HG03442 (cell line): ENCODE data around the gene HBP1.

ENCODE experiments used
- ATAC-seq: cut with Tn5 transposase; IDR thresholded peaks from one replicate; pipeline ENCODE4 v1.9.1; 2021; ENCODE audit warnings: mild to moderate bottlenecking, moderate library complexity; ENCODE audit not compliant: unreplicated experiment

HBP1 gene

DNA sequence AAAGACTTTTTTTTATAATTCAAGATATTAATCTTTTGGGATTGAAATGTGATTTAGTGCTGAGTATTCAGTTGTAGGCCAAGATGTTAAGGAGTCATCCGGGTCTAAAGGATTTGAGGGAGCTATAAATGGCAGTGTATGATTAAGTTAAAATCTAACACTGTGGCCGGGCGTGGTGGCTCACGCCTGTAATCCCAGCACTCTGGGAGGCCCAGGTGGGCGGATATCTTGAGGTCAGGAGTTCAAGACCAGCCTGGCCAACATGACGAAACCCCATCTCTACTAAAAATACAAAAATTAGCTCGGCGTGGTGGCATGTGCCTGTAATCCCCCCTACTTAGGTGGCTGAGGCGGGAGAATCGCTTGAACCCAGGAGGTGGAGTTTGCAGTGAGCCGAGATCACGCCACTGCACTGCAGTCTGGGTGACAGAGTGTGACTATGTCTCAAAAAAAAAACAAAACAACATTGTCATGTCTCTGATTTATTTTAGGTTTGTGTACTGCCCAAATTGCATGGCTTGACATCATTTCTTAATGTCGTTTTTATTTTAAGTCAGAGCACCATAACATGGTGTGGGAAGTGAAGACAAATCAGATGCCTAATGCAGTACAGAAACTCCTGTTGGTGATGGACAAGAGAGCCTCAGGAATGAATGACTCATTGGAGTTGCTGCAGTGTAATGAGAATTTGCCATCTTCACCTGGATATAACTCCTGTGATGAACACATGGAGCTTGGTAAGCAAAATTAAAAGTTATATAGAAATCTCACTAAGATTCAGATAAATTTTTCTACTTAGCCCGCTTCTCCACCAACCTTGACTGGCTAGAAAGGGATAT, 10.7 kb downstream of the HBP1 start:
- no peak for ATAC-seq

DNA sequence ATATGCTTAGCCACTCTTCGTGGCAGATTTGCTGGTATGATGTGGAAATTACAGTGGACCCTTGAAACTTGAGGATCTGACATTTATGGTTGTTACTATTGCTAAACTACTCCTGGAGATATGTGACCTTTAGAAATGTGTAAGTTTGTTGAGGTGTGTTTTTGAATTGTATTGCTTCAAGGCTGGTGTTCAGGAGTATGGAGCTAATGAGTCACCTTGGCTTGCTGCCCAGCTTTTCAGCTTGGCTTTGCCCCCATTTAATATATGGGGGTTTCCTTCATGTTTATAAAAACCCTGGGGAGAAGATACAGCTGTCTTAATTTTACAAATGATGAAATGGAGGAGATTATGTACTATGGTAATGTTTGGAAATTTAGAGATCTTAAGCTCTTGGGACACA, 11.6 kb downstream of the HBP1 start:
- ATAC-seq: no peak

DNA sequence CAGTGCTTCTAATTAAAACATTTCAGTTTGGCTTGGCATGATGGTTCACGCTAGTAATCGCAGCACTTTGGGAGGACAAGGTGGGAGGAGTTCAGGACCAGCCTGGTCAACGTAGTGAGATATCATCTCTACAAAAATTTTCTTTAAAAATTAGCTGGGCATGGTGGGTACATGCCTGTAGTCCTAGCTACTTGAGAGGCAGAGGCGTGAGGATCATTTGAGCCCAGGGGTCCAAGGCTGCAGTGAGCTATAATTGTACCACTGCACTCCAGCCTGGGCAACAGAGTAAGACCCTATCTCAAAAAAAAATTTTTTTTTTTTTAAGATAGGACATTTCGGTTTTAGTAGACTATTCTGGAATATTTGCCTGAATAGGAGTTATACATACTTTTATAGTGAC, 12.4 kb downstream of the HBP1 start:
- no peak for ATAC-seq

DNA sequence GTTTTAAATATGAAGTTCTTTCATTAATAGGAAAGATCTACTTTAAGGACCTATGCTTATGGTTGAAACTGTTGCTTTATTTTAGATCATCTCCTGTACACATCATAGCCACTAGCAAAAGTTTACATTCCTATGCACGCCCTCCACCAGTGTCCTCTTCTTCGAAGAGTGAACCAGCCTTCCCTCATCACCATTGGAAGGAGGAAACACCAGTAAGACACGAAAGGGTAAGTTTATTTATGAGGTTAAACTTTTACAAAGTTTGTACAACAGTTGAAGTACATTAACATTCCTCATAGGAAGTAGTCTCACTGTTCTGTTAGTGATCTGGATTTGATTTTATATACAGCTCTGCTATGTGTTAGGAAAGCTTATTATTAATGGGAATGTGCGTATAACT, 16.9 kb downstream of the HBP1 start:
- no peak for ATAC-seq

DNA sequence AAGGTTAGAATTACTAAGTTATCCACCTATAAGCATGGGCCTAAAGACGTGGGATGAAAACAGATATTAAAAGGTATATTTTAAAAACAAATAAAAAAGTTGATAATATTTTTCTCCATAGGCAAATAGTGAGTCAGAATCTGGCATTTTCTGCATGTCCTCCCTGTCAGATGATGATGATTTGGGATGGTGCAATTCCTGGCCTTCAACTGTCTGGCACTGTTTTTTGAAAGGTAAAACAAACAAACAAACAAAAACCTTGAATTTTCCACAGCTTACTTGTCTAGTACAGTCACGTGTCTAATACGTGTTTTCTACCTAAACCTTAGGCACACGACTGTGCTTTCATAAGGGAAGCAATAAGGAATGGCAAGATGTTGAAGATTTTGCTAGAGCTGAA, 17.4 kb downstream of the HBP1 start:
- no peak for ATAC-seq

DNA sequence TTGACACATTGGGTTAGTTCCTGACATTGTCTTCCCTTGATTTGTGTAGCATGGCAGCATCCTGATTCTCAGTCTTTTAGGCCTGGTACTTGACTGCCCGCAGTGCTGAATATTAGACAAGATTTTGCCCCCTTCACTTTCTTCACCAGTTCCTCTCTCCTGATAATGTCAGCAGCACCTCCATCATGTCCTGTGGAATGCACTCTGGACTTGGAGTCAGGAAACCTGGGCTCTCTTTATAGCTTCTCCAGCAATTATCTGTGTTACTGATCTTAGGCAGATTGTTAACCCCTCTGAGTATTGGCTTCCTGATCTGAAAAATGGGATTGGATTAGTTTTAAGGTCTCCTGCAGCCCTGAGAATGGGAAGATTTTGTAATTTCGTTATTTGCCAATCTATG, 19.0 kb downstream of the HBP1 start:
- no peak for ATAC-seq

DNA sequence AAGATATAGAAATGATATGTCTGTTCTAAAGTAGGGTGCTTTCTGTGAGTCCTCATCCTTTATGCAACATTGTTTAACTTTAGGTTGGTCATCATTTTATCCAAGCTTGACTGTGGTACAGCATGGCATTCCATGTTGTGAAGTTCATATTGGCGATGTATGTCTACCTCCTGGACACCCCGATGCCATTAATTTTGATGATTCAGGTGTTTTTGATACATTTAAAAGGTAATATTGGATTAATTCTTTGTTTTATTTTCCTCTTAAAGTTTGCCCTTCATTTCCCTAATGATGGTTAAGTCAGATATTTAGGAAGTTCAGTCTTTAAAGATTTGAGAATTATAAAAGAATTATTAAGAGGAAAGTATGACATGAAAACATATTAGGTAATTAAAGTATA, 21.3 kb downstream of the HBP1 start:
- ATAC-seq: no peak

DNA sequence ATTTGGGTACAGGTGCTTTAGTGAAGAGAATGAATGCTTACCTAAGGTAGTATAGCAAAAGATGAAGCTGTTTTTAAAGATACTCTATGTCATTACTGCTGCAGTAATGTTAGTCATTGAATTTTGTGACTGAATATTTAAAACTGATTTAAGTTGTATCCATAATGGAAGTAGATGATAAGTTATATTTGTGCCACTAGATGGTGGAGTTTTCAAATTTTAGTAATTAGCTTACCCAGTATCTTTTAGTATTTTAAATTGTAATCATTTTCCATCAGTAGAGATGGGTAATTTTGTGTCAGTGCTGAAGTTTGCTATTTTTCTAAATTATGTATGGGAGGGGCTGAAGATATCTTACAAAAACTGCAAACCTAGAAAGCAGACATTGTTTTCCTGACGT, 25.2 kb downstream of the HBP1 start:
- no peak for ATAC-seq

DNA sequence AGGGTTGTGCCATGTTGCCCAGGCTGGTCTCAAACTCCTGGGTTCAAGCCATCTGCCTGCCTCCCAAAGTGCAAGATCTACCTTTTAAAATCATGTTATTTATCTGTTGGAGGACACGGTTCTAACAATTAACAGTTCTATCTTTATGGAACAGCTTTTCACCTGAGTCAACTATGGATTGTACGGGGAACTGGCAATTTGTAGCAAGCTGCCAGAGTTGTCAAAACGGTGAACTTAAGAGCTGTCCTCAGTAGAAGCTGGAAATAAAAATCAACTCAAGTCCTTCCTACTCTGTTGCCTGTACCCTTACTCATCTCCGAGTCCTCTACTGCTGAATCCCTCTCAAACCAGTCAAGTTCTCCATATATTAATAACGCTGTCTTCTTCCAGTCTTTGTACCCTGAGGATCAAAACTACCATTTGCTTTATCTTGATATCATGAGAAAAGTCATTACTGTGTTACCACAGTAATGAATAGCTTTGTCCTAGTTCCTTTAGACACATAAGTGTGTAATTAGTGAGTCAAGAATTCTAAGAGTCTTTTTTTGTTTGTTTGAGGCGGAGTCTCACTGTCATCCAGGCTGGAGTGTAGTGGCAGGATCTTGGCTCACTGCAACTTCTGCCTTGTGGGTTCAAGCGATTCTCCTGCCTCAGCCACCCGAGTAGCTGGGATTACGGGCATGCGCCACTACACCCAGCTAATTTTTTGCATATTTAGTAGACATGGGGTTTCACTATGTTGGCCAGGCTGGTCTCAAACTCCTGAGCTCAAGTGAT, 28.2 kb downstream of the HBP1 start:
- no peak for ATAC-seq

DNA sequence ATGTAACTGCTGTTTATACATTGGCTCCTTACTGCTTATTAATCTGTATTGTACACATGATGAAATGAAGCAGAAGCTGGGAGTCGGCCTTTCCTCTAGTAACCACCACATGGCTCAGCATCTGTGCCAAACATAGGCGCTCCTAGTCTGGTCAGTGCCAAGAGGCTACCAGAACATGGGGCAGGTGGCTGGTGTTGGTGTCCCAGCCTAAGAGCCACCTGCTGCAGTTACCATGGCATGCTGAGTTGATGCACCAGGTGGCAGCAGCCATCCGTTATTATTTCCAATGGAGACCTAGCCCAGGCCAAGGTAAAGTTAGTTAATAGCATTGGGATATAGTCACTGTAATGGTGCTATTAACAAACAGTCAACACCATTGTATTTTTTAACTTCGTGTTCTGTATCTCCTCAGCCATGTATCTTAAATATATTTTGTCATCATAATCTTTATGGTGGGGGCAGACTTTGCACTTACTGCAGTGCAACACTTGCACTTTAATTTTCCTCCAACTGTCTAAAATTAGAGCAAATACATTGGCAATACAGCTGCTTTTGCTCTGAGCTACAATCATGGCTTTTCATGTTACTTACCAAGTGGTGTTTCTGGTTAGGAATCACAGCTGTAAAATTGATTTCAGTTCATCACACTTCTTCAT, 33.1 kb downstream of the HBP1 start:
- no peak for ATAC-seq

DNA sequence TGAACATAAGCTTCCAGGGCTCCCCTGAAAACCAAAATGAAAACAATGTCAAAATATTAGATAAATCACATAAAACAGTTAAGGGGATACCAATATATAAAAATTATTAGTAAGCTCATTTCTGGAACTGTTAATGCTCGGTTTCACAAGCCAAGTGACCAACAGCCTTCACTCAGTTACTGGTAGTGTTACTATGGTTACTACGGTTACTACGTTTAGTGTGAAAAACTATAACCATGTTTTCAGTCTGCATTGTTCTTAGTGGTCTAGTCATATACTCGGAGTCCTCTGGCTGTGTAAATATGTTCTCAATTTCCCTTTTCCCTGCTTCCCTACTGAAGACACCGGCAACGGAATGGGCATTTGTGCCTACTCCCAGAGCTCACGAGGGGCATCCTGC, 34.8 kb downstream of the HBP1 start:
- ATAC-seq: no peak

DNA sequence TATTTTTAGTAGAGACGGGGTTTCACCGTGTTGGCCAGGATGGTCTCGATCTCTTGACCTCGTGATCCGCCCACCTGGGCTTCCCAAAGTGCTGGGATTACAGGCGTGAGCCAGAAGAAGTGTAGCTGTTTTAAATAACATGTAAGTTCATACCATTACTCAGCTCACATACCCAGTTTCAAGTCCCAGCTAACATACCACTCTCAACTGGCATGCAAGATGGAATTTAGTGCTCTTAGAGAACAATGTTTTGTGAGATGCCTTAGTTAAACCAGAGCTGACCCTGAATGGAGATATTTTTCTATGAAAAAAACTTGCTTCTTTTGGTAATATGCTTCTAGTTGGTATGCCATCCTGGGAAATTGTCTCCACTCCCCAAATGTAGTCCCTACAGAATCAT, 37.3 kb downstream of the HBP1 start:
- ATAC-seq: no peak

DNA sequence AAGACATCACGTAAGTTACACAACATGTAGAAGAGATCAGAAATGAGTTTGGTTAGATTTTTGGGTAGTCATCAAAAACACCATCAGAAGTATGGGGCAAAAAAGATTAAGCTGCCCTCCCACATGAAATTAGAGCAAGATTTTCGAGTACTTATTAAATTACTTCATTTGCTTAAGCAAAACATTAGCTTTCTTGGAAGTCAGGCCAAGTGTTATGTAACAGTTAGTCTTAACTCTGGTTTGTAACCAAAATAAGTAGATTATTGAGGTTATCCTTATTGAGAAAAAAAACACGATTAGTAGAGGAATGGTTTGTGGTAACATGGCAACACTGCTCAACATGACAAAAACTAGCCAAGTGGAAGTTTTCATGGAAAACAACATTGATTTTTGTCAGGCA, 37.9 kb downstream of the HBP1 start:
- no peak for ATAC-seq

DNA sequence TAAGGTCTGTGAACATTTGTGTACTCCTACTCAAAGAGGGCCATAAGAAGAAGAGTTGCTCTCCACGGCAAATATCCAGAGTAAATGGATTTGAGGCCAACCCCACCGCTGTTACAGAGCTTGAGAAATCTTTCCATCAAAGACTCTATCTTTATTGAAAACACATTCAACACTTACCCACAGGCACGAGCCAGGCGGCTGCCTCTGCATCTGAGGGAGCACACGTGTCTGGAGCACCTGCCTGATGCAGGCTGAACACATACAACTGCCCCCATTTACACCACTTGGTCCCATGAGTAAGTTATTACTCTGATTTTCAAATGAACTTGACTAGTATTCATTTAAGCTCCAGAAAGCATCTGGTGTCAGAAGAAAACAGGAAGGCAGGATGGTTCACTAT, 38.7 kb downstream of the HBP1 start:
- no peak for ATAC-seq

DNA sequence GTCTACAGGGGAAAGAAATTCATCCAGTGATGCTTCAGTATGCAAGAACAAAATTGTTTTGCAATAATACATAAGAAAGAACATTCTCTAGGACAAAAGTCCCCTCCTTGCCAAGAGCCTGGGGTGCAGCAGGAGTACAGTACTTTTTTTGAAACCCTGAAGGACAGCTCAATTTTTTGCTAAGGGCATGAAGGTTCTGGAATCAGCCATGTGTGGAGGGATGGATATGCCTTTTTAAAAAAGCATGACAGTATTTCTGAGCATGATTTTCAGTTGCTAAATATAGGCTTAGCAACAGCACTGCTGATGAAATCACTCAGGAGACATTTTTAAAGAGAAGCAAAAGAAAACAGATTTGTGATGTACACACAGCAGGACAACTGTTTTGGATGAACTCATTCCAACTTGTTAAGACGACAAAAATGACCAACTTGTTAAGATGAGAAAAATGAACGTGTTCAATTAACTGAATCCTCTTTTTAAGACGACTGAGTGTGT, 39.3 kb downstream of the HBP1 start:
- ATAC-seq: no peak

DNA sequence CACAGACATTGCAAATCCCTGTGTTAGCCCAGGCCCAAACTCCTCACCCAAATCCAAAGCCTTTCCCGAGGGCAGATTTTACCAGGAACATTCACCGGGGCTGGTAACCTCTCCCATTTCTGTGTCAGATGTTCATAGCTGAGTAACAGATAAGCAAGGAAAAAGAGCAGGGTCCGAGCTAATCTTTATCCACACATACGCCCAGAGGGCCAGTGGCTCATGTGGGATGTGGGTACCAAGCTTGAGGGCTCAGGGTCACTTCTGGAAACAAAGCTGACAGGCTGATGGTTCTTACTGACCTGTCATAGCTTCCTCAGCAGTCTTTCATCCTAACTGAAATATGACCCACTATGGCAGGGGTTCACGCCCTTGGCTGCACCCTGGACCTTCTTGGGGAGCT, 39.8 kb downstream of the HBP1 start:
- ATAC-seq: no peak

DNA sequence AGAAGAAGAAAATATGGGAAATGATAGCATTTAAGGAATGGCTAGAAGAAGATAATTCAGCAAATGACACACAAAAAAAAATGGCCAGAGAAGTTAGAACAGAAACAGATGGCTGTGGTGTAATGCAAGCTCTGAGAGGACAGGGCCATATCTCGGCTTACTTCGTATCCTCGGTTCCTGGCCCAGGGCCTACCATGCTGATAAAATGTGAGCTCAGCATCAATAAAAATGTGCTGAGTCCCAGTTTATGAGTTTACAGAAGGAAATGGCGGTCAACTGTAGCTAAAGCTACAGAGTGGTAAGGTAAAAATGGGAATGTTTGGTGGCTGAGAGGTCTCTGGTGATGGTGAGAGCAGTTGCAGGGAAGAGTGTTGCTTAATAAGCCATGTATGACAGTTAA, 40.8 kb downstream of the HBP1 start:
- no peak for ATAC-seq

DNA sequence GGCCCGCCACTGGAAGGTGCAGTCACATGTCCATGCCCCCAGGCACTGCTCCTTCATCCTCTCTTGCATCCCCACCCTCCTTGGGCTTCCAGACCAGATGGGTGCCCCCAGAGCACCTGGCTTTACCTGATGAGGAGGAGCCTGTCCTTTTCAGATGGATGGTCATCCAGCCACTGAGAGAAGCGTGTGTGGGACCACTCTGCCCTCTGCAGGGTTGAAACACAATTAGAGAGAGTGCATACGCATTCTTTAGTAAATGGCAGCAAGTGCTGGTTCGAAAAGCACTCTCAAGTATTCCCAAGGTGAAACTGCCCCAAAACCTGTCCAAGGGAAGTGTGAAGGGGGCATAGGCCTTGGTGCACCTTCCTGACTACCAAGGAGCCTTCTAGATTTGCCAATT, 41.6 kb downstream of the HBP1 start:
- ATAC-seq: no peak

DNA sequence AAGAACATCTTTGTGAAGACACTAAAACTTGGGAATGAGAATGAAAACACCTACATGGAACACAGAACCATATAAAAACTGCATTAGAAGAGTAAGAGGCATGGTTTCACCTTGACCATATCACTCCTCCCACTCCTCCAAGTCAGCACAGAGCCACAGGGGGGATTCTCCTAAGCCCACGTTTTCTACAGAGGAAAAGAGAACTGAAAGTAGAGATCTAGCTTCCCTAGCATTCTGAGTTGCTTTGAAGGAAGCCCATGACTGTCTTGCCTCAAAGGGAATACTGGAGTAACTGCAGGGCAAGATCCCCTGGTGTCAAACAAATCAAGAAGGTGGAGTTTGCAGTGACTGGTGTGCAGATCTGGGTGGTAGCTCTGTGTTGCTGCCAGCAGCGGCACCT, 43.9 kb downstream of the HBP1 start:
- ATAC-seq: no peak

DNA sequence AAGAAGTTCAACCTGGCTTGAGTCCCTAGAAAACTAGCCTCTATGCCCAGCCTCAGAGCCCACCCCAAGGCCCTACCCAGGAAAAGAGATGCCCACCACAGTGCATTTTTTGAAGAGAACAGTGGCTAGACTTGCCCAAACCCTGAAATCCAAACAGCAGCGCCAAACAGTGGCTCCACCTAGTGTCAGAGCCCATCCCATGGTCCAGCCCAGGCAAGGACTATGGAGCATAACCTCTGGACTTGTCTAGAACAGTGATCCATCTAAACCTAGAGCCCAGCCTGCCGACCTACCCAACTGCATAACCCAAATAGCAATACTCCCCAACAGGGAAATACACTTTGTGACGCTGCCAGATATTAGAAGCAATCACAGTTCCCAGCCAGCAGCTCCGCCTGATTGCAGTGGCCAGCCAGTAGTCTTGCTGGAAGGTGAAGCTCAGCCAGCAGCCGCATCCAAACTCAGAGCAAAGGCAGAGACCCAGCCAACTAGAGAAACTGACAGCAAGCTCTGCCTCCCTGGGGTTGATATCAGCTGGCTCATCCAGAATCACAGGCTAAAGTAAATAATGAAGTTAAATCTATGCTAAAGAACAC, 44.5 kb downstream of the HBP1 start:
- no peak for ATAC-seq

DNA sequence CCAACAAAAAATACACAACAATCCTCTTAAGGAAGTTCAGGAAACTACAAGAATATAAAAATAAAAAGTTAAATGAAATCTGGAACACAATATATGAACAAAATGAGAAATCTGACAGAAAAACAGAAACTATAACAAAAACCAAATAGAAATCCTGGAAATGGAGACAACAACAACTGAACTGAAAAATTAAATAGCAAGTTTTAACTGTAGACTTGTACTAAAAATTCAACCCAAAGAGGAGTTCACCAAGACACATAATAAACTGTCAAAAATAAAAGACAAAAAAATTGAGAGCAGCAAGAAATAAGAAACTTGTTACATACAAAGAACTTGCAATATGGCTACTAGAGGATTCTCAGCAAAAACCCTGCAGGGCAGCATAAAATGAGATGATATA, 45.1 kb downstream of the HBP1 start:
- no peak for ATAC-seq
